GM18867 (cell line): ENCODE results near the gene PDE1C.

Source experiments
- ATAC-seq: cut with Tn5 transposase; IDR thresholded peaks from one replicate; pipeline ENCODE4 v1.9.1; 2021; ENCODE audit warnings: mild to moderate bottlenecking, moderate library complexity; ENCODE audit not compliant: unreplicated experiment

Gene PDE1C

DNA sequence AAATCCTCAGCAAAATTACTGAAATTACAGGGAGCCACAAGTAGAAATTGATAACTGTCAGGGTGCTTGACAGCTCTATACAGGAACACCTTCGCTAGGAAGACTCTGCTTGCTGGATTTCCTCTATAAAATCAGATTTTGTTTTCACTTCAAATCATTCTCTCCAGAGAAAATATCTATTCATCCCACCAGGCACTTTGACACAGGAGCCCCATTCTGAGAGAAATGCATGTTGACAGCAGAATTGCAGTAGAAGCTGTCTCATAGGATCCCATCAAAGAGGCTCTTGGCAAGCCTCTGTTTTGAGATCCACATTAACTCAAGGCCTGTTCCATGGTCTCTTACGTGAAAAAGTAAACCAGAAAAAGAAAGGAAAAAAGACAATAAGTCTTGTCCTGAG, 116.8 kb downstream of the PDE1C start:
- ATAC-seq, result no peak

DNA sequence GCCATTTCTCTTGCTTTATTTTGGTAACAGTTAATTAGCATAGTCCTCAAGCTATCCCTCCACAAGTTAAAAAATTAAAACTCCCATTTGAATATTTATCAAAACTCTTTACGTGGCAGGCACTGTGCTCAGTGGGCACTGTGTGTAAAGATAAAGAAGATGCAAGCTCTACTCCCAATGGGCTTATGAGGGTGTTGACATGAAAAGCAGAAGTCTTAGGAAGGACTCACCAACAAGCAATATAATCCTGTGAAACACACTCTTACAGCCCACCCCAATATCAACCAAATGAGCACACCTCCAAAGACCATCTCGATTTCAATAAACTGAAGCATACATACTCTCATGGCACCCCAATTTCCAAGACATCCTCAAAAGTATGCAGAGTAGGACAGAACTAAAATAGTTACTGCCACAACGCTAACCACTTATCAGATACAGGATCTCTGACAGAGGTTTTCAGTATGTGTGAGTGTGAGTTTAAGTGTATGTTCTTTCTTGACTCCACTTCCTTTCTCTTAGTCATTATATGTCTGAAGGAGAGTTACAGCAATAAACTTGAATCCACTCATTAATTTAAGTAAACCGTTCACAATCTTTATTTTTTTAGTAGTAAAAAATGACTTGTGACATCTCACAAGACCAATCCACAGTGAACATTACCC, 120.0 kb downstream of the PDE1C start:
- peak; percentile 62 for ATAC-seq

DNA sequence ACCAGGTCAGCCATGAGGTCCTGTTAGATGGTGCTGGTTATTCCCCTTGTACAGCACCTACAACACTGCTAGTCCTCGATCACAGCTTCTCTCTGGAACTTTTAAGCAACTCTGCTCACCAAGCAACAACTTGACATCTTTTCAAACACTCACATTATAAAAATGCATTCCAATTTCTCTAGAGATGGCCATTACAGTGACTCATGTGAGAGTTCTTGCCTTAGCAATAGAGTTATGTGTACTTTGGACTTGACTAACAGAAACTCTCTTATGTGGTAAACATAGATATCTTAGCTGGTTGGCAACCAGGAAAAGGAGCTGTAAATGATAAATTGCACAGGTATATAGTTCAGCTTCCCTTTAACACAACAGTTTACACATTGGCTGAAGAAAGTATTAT, 122.2 kb downstream of the PDE1C start:
- ATAC-seq, result peak; percentile 67

DNA sequence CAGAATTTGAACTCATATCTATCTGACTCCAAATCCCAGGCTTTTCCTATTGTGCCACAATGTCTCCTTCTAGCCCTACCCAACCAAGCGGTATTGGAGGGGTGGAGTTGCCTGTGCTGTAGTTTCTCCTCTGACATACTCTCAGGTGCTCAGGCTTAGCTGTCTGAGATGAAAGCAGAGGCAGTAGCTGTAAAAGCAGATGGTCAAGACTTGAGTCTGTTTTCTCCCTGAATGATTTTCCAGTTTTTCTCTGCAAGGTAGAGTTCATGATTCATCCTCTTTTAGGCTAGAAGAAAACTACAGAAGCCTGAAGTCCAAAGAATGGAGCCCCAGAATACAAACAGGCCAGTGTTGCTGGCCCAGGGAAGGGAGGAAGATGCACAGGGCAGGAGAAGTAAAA, 130.0 kb downstream of the PDE1C start:
- ATAC-seq, result no peak

DNA sequence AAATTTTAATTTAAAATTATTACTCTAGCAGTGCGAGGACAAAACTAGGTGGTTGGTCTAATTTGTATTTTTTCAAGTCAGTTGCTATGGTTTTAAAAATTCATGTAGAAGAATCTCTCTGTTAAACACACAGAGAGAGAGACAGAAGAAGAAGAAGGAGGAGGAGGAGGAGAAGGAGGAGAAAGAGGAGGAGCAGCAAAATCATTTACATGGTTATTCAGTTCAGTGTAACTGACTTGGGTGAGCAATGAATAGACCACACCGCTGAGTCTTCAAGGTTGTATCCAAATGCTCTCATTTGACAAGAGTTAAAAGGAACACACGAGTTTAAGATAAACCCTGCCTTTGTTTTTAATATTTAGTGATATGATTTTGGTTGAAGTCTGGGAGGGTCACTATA, 131.1 kb downstream of the PDE1C start:
- ATAC-seq, result no peak

DNA sequence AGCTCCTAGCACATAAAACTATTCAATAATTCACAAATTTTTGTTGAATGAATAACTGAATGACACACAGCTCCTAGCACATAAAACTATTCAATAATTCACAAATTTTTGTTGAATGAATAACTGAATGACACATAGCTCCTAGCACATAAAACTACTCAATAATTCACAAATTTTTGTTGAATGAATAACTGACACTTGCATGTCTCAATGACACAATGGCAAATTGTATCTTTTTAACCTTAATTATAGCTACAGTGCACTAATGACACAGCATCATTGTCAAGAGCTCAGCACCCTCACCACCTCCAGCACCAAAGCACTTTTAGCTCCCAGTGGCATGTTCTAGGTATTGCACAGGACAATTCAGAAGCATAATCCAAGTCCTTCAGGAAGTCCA, 131.6 kb downstream of the PDE1C start:
- no peak for ATAC-seq

DNA sequence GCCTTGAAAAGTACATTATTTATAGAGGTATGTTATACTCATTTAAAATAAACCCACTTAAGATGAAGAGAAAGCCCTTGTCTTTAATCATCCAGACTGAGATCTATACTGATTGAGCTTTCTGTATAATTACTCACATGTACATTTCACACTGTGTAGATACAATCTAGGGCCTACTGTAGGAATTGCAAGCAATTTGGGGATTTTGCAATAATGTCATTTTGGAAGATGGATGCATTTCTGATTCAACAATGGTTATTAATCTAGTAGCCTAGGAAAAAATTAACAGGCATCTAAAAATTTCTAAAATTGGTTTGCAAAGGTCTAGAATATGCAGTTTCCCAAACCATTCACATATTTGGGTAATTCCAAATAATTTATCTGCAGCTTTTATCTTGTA, 132.2 kb downstream of the PDE1C start:
- ATAC-seq, result no peak

DNA sequence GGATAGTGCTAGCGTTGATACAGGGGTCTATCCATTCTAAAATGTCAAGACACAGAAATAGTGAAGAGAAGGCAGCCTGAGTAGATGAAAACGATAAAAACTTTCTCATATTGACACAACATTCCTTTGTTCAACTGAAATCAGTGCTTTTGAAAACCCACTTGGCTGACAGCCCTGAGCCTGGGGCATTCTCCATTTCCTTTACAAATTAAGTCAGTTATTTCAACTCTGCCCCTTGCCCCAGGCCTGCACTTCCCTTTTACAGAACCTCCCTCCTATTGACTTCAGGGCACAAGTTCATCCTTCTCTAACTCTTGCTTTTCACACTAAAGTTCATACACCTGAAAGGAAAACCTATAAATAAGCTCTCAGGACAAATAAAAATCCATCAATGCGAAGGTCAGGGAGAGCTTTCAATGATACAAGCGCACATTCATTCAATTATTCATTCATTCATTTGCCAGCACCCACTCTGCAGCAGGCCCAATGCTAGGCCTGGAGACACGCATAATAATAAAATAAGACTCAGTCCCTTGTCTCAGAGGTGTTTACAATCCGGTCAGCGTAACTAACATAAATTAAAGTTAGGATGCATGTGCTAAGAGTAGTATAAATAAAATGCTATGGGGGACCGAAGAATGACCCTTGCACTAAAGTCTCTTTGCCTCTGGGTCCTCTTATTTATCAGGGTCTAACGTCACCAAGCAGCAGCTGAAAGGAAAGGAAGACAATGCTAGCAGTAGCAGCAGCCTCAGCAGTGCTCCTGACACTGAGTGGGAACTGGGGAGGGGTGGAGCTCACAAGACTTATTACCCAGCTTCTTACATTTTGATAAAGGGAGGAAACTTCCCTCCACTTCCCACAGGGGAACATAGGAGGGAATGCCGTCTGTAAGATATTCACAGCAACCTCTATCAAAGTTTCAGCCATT, 134.8 kb downstream of the PDE1C start:
- no peak for ATAC-seq

DNA sequence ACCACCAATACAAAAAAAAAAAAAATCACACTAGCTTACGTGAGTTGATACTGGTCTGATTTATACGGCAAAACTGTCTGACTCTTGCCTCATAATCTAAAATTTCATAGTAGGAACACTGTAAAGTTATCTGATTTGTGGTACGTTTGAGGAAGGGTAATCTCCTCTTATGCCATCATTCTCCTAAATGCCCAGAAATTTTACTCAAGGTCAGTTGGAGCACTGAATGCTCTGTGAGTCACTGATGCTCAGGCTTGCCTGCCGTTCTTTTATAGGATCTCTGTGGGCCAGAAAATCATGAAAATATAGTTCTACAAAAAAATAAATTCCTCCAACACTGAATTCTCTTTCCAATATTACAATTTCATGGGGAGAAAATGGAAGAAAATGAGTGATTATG, 135.7 kb downstream of the PDE1C start:
- no peak for ATAC-seq

DNA sequence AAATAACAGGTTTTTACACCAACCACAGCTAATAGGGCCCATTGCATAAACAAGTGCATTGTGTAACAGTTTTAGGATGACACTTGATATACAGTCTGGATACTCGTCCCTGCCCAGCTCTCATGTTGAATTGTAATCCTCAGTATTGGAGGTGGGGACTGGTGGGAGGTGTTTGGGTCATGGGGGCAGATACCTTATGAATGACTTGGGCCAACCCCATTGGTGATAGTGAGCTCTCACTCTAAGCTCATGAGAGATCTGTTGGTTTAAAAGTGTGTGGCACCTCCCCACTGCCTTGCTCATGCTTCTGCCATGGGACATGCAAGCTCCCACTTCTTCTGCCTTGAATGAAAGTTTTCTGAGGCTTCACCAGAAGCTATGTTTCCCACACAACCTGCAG, 136.7 kb downstream of the PDE1C start:
- ATAC-seq, result no peak

DNA sequence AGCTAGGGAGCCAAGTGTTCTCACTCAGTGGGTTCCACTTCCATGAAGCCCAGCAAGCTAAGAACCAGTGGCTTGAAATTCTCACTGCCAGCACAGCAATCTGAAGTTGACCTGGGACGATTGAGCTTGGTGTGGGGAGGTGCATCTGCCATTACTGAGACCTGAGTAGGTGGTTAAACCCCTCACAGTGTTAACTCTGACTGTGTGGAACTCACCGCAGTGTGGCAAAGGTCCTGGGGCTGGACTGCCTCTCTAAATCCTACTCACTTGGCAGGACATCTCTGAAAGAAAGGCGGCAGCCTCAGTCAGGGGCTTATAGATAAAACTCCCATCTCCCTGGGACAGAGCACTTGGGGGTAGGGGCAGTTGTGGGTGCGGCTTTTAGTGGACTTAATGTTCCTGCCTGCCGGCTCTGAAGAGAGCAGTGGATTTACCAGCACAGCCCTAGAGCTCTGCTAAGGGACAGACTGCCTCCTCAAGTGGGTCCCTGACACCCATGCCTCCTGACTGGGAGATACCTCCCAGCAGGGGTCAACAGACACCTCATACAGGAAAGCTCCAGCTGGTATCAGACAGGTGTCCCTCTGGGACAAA, 143.1 kb downstream of the PDE1C start:
- ATAC-seq, result no peak

DNA sequence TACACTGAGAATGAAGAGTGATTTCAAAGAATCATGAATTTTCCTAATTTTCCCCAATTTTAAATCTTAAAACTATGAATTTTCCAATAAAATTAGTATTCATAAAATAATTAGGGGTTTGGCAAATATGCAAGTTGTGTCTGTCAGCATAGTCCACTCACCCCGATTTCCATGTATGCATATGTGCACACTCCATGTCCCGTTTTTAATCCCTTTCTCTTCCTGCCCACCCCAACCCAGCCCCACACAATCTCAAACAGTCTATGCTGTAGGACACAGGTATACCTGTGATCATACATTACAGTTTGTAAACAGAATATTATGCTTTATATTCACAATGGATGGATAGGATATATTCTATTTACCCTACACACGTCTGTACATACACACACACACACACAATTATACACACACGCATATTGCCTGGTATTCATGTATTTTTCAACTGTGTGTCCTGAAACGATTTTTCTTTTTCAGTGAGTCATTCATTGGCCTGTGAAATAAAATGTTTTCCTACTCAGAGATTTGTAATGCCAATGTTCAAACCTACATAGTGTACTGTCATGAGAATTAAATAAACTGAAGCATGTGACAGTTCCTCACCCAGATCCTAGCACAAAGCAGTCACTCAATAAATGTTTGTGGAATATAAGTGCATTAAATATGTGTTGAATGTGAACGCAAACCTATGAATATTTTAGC, 144.3 kb downstream of the PDE1C start:
- no peak for ATAC-seq

DNA sequence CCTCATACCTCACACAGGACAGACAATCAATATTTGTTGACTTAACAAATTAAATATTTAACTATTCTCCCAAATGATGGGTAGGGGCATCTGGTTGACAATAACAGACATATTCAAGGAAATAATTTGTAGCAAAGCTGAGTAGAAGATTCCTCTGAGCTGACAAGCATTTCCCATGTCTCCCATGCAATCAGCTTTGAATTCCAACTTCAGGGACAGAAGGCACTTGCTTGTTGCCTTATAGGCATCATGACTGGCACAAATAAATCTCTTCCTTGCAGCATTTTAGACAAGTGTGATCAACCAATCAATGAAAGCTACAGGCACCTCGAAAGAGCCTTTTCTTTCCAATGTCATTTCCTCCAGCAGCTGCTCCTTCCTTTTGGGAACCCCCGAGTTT, 146.0 kb downstream of the PDE1C start:
- ATAC-seq, result no peak

DNA sequence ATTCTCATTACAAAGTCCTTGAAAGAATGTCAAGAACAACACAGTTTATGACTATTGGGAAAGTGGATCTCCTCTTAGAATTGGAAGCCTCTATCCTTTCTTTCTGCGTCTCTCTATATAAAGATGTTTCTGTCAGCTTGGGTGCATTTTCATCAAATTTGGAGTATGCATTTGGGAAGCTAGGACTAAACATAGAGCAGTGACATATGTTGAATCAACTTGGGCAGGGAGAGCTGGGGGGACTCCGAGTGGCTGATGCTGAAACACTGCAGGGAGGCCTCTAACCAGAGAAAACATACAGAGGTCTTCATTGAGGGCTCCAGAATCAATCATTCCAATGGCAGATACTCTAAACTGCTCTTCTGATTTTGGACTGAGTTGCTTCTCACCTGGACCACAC, 147.4 kb downstream of the PDE1C start:
- no peak for ATAC-seq

DNA sequence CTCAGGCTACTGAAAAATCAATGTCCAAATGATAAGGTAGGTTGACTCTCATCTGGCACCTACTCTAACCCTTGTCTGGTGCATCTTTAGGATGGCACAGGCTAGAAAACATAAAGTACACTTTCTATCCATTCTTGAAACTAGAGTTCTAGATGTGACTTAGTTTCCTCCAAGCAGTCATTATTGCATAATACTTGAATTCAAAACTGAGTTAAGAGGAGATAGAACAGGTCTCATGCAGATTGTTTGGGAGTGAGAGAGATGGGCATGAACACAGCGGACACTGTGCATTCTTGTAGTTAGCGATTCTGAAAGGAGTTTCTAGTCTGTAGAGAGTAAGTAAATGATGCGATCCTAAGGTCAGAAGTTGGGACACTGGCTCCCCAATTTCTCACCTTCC, 149.2 kb downstream of the PDE1C start:
- ATAC-seq, result no peak

DNA sequence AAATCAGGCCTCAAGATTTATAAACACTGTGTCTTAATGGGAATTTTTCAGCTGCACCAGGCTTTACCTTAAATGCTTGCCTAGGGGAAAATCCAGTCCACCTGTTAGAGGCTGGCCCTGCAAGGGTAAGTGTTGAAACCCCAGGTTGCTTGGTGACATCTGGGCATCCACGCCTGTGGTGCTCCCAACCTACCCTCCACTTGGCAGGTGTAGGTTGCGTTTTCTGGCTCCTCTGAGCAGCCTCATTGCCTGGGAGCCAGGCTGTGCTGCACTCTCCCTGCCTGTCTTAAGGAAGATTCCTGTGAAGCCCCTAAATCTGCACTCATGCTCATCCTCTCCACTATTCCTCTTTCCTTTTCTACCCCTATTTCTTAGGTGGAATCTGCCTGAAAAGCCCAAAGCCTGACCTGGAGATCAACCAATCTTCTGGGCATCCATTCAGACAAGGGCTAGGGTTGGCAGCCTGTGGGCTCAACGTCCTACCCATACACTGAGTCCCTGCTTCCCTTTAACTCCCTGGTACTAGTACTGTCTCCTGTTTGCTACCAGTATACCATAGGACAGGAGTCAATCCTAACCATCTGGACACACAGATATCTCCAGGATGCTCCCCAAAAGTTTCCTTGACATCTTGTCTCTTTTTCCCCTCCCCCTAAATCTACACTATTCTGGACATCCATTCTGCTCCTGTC, 150.4 kb downstream of the PDE1C start:
- no peak for ATAC-seq

DNA sequence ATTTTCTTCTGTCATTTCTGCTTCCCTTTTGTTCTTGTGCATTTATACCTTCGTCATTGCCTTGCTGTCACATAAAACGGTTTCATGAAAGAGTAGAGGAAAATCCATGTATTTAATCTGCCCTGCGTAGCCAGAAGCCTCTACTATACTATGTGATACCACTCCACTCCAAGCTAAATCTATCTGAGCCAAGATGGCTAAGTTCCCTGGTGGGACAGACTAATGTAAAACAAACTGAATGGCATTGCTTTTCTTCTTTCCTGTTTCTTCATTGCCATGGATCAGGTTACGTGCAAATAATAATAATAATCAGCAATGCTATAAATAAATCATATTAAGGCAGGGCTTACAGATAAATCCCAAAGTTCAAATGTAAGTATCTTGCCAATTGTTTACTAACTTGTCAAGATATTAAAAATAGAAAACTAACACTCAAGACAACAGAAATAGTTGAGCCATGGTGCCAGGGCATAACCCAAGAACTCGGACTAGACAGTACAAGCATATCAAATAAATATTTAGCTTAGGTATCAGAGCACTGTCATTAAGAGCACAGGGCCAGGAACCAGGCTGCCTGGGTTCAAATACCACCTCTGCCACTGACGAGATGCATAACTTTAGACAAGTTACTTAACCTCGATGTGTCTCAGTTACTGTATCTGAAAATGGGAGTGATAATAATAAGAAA, 151.4 kb downstream of the PDE1C start:
- no peak for ATAC-seq

DNA sequence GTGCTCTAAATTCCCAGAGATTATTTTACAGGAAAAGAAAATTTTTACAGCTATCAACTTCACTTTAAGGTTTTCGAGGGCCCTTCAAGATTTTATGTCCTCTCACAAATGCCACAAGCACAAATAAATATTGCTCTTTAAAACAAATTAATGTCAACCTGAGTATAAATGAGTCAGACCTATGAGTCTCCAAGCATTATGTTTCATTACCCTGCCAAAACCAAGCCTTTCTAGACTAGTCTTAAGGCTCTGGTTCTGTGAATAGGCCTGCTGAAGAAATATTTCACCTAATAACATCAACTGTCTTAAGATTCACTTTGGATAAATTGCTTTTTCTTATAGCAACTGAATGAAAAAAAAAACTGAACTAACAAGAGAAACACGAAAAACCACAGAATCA, 153.0 kb downstream of the PDE1C start:
- no peak for ATAC-seq

DNA sequence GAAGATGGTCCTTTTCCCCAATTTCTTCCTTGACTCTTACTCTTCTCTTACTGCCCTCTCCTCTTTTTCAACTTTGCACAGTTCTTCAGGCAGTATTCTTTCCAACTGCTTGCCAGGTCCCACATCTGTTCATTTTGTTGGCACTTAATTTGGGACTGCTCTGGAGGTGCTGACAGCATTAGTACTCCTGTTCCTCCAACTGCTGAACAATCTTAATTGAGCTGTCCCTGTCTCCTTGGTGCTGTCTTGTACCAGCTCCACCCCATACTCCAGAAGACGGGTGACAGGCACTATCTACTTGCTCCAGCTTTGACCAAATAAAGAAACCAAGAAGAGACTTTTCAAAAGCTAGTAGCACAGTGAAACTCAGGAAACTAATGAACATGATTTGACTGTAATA, 160.0 kb downstream of the PDE1C start:
- ATAC-seq, result no peak

DNA sequence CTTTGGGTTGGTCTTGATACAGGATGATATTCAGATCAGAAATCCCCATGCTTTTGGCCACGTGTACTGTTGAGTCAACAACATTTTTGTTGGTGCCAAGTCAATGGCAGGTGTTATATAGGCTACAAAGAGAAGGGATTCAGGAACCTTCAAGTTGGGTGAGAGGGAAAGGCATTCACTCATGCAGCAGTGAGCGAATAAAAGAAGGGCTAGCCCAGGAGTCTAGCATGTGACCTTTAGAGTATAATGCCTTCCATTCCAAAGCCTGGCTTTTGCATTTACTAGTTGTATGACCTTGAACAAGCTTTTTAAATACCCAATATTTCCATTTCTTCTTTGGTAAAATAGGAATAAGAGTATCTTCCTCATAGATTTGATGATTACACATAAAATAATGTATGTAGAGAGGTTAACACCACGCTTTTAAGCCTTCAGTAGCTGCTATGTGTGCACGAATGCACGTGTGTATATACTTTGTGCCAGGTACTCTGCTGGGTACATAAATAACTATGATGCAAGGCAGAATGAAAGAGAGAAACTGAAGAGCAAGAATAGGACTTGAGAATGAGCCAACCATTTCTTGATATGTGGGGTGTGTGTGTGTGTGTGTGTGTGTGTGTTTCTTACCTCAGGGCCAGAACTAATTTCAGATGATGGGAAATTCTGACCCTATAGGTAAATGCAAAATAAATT, 163.6 kb downstream of the PDE1C start:
- ATAC-seq, result no peak
